Subcutaneous adipose tissue (tissue), 4 donors: ENCODE measurements around the gene MOV10. TPM values are rescaled to one million over a fixed set of nuclear protein-coding genes. Genes with fewer than 3 reads are reported as not detected.

Source experiments
- CTCF ChIP-seq: fragments of 450-650 bp; IDR thresholded peaks from one replicate; pipeline ENCODE4 v1.5.1; 2016; ENCODE audit warnings: low read depth, mild to moderate bottlenecking, control low read depth, antibody characterized with exemption, moderate library complexity
- total RNA-seq, 4 donors: library from RNA; depleted of rRNA; stranded (reverse); fragments of >200 nt; gene quantifications; one replicate each; pipeline ENCODE4 v1.1.0, GENCODE V29; 2016

MOV10 gene
- total RNA-seq, 4 donors from 2014 or later = 11.6 to 51.6 (median 21.7) TPM

DNA sequence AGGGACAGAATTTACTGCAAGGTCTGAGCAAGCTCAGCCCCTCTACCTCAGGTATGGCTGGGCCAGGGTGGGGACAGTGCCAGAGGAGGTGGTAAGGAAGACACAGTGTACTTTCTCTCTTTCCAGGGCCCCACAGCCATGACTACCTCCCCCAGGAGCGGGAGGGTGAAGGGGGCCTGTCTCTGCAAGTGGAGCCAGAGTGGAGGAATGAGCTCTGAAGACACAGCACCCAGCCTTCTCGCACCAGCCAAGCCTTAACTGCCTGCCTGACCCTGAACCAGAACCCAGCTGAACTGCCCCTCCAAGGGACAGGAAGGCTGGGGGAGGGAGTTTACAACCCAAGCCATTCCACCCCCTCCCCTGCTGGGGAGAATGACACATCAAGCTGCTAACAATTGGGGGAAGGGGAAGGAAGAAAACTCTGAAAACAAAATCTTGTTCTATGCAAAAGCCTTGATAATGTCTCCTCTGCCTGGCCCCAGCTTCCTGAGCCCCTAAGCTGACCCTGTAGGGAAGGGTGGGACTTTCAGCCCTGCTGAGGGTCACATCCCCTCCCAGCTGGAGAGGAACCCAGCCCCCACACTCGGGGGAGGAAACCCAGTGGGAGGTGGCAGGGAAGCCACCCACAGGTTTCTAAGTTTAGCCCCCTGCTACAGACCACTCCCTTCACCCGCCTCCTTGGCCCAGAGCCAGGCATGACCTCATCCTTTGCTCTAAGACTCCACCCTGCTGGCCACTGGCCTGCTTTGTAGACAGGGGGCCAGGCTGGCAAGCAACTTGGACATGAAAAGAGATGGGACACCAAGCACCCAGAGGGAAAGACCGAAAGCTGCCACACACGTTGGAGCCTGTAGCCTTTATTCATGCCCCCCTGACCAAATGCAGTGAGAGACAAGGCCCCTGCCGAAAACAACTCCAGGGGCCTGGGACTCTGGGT is 26.1 kb downstream of the MOV10 start:
- TF ChIP-seq CTCF = no peak

GRCh38 chr1:112701227-112702066 is 27.0 kb downstream of the MOV10 start:
- no peak for TF ChIP-seq CTCF

DNA sequence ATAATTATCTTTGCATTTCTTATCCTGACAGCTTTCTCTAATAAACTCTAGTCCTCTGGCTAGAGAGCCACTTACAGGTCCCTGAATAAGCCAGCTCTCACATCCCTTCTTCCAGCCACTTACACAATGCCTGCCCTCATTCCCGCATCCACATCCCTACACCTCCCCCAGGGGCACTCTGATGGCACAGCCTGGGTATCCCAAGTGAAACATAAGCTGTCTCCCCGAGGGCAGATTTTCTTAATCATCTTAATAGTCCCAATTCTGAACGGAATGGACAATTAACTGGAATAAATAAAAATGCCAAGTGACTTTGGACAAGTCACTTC is 27.6 kb downstream of the MOV10 start:
- TF ChIP-seq CTCF = no peak

- TF ChIP-seq CTCF = no peak
Observed at GRCh38 chr1:112702420-112703261, 28.2 kb downstream of the MOV10 start.

DNA sequence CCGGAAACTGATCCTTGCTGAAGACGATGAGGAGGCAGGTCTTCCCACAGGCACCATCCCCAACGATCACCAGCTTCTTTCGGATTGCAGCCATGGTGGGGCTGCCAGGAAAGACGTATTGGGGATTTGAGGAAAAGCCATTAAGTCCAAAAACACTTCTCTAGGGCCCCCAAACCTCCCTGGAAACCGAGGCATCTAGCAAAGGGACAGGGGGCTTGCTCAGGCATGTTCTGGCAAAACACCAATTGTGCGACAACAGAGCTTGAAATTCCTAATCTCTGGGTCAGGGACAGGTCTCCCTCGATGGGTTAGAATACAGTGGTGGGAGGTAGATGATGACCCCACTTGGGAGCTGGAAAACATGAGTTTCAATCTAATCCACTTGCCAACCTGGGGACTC is 29.2 kb downstream of the MOV10 start:
- TF ChIP-seq CTCF = no peak

GRCh38 chr1:112704391-112704933 is 30.0 kb downstream of the MOV10 start:
- TF ChIP-seq CTCF = no peak
